Upper lobe of left lung (tissue), 4 donors: ENCODE data around the gene SNU13.

ENCODE experiments used
- POLR2AphosphoS5 ChIP-seq, 2 donors: sonication (generic); formaldehyde crosslinking; IDR thresholded peaks; one replicate each; pipeline ENCODE4 v1.5.1; 2017; ENCODE audit warnings: antibody characterized with exemption in 2 of 2
- TF ChIP-seq, protein P1 (sequence below), 6 experiments: fragments of 450-650 bp in 4 of 6; fragments of 200-600 bp in 2 of 6; sonication (generic) in 2 of 6; IDR thresholded peaks; one replicate each; pipeline ENCODE4 v1.5.1; 2016 to 2019; ENCODE audit warnings: antibody characterized with exemption in 6 of 6

DNA sequence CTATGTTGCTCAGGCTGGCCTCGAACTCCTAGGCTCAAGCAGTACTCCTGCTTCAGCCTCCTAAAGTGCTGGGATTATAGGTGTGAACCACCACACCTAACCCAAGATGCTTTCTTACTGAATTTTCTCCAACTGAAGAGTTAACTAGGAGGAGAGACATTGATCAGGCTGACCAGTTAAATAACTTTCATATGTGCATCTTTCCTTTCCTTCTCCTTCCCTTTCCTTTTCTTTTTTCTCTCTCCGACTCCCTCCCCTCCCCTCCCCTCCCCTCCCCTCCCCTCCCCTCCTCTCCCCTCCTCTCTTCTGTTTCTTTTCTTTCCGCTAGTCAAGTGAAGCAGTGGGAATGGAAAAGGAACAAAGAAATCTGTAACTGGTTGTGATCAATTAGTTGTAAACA, 40.9 kb downstream of the SNU13 start:
- no peak for TF ChIP-seq POLR2AphosphoS5 (IDR thresholded peaks at IDR 0.05)
- TF ChIP-seq, protein P1, sequence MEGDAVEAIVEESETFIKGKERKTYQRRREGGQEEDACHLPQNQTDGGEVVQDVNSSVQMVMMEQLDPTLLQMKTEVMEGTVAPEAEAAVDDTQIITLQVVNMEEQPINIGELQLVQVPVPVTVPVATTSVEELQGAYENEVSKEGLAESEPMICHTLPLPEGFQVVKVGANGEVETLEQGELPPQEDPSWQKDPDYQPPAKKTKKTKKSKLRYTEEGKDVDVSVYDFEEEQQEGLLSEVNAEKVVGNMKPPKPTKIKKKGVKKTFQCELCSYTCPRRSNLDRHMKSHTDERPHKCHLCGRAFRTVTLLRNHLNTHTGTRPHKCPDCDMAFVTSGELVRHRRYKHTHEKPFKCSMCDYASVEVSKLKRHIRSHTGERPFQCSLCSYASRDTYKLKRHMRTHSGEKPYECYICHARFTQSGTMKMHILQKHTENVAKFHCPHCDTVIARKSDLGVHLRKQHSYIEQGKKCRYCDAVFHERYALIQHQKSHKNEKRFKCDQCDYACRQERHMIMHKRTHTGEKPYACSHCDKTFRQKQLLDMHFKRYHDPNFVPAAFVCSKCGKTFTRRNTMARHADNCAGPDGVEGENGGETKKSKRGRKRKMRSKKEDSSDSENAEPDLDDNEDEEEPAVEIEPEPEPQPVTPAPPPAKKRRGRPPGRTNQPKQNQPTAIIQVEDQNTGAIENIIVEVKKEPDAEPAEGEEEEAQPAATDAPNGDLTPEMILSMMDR (IDR thresholded peaks at IDR 0.05): no peak
